HG02840 (cell line): ENCODE measurements around the gene GRIK1.

Experiments used
- ATAC-seq: cut with Tn5 transposase; IDR thresholded peaks from one replicate; pipeline ENCODE4 v1.9.1; 2021; ENCODE audit warnings: mild to moderate bottlenecking, moderate library complexity, moderate number of reproducible peaks; ENCODE audit not compliant: unreplicated experiment, low FRiP score

Gene GRIK1

GRCh38 chr21:29726044-29726443, 213.8 kb downstream of the GRIK1 start:
- no peak for ATAC-seq

GRCh38 chr21:29725025-29725736, 214.6 kb downstream of the GRIK1 start:
- no peak for ATAC-seq

- no peak for ATAC-seq
Observed at GRCh38 chr21:29721964-29722363, 217.8 kb downstream of the GRIK1 start.

GRCh38 chr21:29721221-29721620, 218.6 kb downstream of the GRIK1 start:
- ATAC-seq = no peak

- ATAC-seq = no peak
Observed at GRCh38 chr21:29719521-29719920, 220.3 kb downstream of the GRIK1 start.

- no peak for ATAC-seq
Observed at GRCh38 chr21:29718081-29718815, 221.5 kb downstream of the GRIK1 start.

GRCh38 chr21:29717659-29718058, 222.1 kb downstream of the GRIK1 start:
- ATAC-seq = no peak

- no peak for ATAC-seq
Observed at GRCh38 chr21:29716753-29717152, 223.0 kb downstream of the GRIK1 start.

GRCh38 chr21:29715089-29715488, 224.7 kb downstream of the GRIK1 start:
- no peak for ATAC-seq

- ATAC-seq = no peak
Observed at GRCh38 chr21:29712818-29713217, 227.0 kb downstream of the GRIK1 start.

GRCh38 chr21:29711236-29711635, 228.6 kb downstream of the GRIK1 start:
- no peak for ATAC-seq

- no peak for ATAC-seq
Observed at GRCh38 chr21:29710498-29710897, 229.3 kb downstream of the GRIK1 start.

GRCh38 chr21:29708401-29708800, 231.4 kb downstream of the GRIK1 start:
- ATAC-seq = no peak

GRCh38 chr21:29704719-29705118, 235.1 kb downstream of the GRIK1 start:
- no peak for ATAC-seq

- ATAC-seq = no peak
Observed at GRCh38 chr21:29701676-29702075, 238.1 kb downstream of the GRIK1 start.

GRCh38 chr21:29697555-29698193, 242.1 kb downstream of the GRIK1 start:
- ATAC-seq = no peak

GRCh38 chr21:29696937-29697336, 242.9 kb downstream of the GRIK1 start:
- ATAC-seq = no peak

- no peak for ATAC-seq
Observed at GRCh38 chr21:29691616-29692491, 247.9 kb downstream of the GRIK1 start.

GRCh38 chr21:29689753-29690152, 250.0 kb downstream of the GRIK1 start:
- no peak for ATAC-seq

- ATAC-seq = no peak
Observed at GRCh38 chr21:29684106-29684505, 255.7 kb downstream of the GRIK1 start.

GRCh38 chr21:29682800-29683199, 257.0 kb downstream of the GRIK1 start:
- no peak for ATAC-seq
